OCI-LY3 (cell line): ENCODE measurements around the gene AFDN.

Experiments used
- H2AFZ ChIP-seq: fragments of 200-600, 300-600 bp; shearing (Covaris generic); 2 replicates; pipeline ENCODE4 v1.6.0; 2014; ENCODE audit warnings: antibody characterized with exemption, low read depth, low read length
- H3K27ac ChIP-seq: fragments of 200-600, 300-600 bp; sonication (generic); 2 replicates; pipeline ENCODE4 v1.5.1; 2014; ENCODE audit warnings: mild to moderate bottlenecking, low read length, moderate library complexity, mixed read lengths
- H3K27me3 ChIP-seq: fragments of 200-600, 300-600 bp; sonication (generic); 2 replicates; pipeline ENCODE4 v1.6.1; 2014; ENCODE audit warnings: low read depth, low read length, mixed read lengths
- H3K36me3 ChIP-seq: fragments of 200-600, 300-600 bp; sonication (generic); replicated peaks from 2 replicates; pipeline ENCODE3; 2014; ENCODE audit warnings: low read depth, low read length, mixed read lengths
- H3K4me1 ChIP-seq: fragments of 300-600, 200-600 bp; sonication (generic); 2 replicates; pipeline ENCODE4 v1.6.1; 2014; ENCODE audit warnings: low read length, mixed read lengths
- H3K4me2 ChIP-seq: fragments of 200-600, 300-600 bp; sonication (generic); 2 replicates; pipeline ENCODE4 v1.6.1; 2014; ENCODE audit warnings: low read length, mixed read lengths
- H3K4me3 ChIP-seq: fragments of 300-600, 200-600 bp; sonication (generic); 2 replicates; pipeline ENCODE4 v1.5.1; 2014; ENCODE audit warnings: antibody characterized with exemption, mild to moderate bottlenecking, low read length, moderate library complexity
- H3K79me2 ChIP-seq: fragments of 300-600, 200-600 bp; shearing (Covaris generic); 2 replicates; pipeline ENCODE4 v1.6.1; 2014; ENCODE audit warnings: mild to moderate bottlenecking, low read length, mixed read lengths
- H3K9ac ChIP-seq: fragments of 300-600, 200-600 bp; shearing (Covaris generic); 2 replicates; pipeline ENCODE4 v1.6.0; 2014; ENCODE audit warnings: mild to moderate bottlenecking, low read length, moderate library complexity
- H3K9me3 ChIP-seq: fragments of 200-600, 300-600 bp; shearing (Covaris generic); 2 replicates; pipeline ENCODE4 v1.6.1; 2014; ENCODE audit warnings: low read length, mixed read lengths; ENCODE audit not compliant: insufficient read depth
- H4K20me1 ChIP-seq: fragments of 200-600, 300-600 bp; sonication (generic); 2 replicates; pipeline ENCODE4 v1.6.1; 2016; ENCODE audit warnings: low read length, mixed read lengths; ENCODE audit not compliant: insufficient read depth
- EZH2phosphoT487 ChIP-seq: fragments of 200-600 bp; shearing (Covaris generic); IDR thresholded peaks from 2 replicates; pipeline ENCODE4 v1.6.1; 2018; ENCODE audit warnings: antibody characterized with exemption, mixed run types, low read depth
- TF ChIP-seq, protein P1 (sequence below): fragments of 200-600, 300-600 bp; sonication (generic); IDR thresholded peaks from 2 replicates; pipeline ENCODE4 v1.5.1; 2014; ENCODE audit warnings: antibody characterized with exemption, low read length, low read depth

Gene AFDN

GRCh38 chr6:167845856-167846255 is 19.1 kb downstream of the AFDN start:
- no peaks in the 10 kb centered on the region for H3K36me3 ChIP-seq
- H3K79me2 ChIP-seq, result peaks cover 100% of the 10 kb centered on the region
- H3K4me2 ChIP-seq, result no peak overlapping the region
- TF ChIP-seq, protein P1, sequence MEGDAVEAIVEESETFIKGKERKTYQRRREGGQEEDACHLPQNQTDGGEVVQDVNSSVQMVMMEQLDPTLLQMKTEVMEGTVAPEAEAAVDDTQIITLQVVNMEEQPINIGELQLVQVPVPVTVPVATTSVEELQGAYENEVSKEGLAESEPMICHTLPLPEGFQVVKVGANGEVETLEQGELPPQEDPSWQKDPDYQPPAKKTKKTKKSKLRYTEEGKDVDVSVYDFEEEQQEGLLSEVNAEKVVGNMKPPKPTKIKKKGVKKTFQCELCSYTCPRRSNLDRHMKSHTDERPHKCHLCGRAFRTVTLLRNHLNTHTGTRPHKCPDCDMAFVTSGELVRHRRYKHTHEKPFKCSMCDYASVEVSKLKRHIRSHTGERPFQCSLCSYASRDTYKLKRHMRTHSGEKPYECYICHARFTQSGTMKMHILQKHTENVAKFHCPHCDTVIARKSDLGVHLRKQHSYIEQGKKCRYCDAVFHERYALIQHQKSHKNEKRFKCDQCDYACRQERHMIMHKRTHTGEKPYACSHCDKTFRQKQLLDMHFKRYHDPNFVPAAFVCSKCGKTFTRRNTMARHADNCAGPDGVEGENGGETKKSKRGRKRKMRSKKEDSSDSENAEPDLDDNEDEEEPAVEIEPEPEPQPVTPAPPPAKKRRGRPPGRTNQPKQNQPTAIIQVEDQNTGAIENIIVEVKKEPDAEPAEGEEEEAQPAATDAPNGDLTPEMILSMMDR, result no peak
- TF ChIP-seq EZH2phosphoT487, result no peak
- no peaks in the 10 kb centered on the region for H3K27me3 ChIP-seq
- H3K4me3 ChIP-seq, result no peak overlapping the region
- peaks cover 96% of the 10 kb centered on the region for H4K20me1 ChIP-seq
- H3K4me1 ChIP-seq, result peaks cover 19% of the 10 kb centered on the region
- H3K9ac ChIP-seq, result no peak overlapping the region
- no peaks in the 10 kb centered on the region for H3K9me3 ChIP-seq
- H2AFZ ChIP-seq, result no peak overlapping the region
- no peak overlapping the region for H3K27ac ChIP-seq

DNA sequence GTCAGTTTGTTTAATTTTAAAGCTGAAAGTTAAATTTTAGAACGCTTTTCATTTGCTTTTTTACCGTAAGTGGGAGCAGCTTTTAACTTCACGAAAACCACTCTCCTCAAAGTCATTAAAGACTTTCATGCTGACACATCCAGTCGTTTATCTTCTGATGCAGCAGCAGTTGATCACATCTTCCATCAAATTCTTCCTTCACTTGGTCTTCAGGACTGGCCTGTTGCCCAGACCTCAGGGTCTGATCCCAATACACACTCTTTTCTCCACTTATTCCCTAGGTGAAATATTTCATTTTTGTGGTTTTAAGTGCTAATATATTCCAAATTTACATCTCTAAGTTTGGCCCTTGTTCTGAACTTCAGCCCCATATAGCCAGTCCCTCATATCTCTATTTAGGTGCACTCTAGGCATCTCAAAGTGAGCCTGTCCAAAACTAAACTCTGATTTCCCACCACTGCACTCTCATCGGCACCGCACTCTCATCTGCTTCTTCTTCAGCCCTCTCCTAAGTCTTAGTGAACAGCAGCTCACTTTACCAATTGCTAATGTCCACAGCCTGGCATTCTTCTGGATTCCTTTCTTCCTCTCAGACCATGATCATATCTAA is 20.4 kb downstream of the AFDN start:
- H3K79me2 ChIP-seq, result peaks cover 100% of the 10 kb centered on the region
- no peaks in the 10 kb centered on the region for H3K9me3 ChIP-seq
- TF ChIP-seq, protein P1, result no peak
- no peak for TF ChIP-seq EZH2phosphoT487
- H2AFZ ChIP-seq, result no peak overlapping the region
- no peak overlapping the region for H3K9ac ChIP-seq
- H3K4me2 ChIP-seq, result no peak overlapping the region
- no peak overlapping the region for H3K27ac ChIP-seq
- peaks cover 24% of the 10 kb centered on the region for H3K4me1 ChIP-seq
- H3K4me3 ChIP-seq, result no peak overlapping the region
- H3K27me3 ChIP-seq, result no peaks in the 10 kb centered on the region
- no peaks in the 10 kb centered on the region for H3K36me3 ChIP-seq
- H4K20me1 ChIP-seq, result peaks cover 96% of the 10 kb centered on the region

DNA sequence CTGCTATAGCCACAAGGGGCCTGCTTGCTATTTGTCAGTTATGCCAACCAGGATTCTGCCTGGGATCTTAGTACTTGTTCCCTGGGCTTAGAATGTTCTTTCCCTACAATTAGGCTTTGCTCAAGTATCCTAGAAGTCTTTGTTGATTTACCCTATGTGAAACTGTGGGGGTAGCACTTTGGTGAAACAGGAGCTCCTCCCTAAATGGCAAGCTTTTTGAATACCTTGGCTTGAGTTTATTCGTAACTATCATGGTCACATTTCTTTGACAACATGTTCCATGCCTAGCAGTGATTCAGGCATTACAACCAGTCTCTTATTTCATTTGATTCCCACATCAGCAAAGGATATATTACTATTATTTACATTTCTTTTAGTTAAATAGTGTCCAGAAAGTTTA is 21.2 kb downstream of the AFDN start:
- H3K4me1 ChIP-seq, result peaks cover 32% of the 10 kb centered on the region
- peaks cover 96% of the 10 kb centered on the region for H4K20me1 ChIP-seq
- no peaks in the 10 kb centered on the region for H3K9me3 ChIP-seq
- no peaks in the 10 kb centered on the region for H3K27me3 ChIP-seq
- H3K27ac ChIP-seq, result no peak overlapping the region
- H3K36me3 ChIP-seq, result no peaks in the 10 kb centered on the region
- H3K9ac ChIP-seq, result no peak overlapping the region
- no peak overlapping the region for H2AFZ ChIP-seq
- TF ChIP-seq, protein P1, result no peak
- no peak for TF ChIP-seq EZH2phosphoT487
- peaks cover 100% of the 10 kb centered on the region for H3K79me2 ChIP-seq
- no peak overlapping the region for H3K4me3 ChIP-seq
- H3K4me2 ChIP-seq, result no peak overlapping the region

- no peak overlapping the region for H3K27ac ChIP-seq
- no peak overlapping the region for H2AFZ ChIP-seq
- no peak overlapping the region for H3K4me2 ChIP-seq
- peaks cover 32% of the 10 kb centered on the region for H3K4me1 ChIP-seq
- no peaks in the 10 kb centered on the region for H3K9me3 ChIP-seq
- TF ChIP-seq EZH2phosphoT487, result no peak
- TF ChIP-seq, protein P1, result 0 out of 2 replicates have a peak, but pooled peaks have one; percentile 9
- H3K9ac ChIP-seq, result no peak overlapping the region
- H3K36me3 ChIP-seq, result no peaks in the 10 kb centered on the region
- H3K79me2 ChIP-seq, result peaks cover 100% of the 10 kb centered on the region
- no peak overlapping the region for H3K4me3 ChIP-seq
- H4K20me1 ChIP-seq, result peaks cover 96% of the 10 kb centered on the region
- no peaks in the 10 kb centered on the region for H3K27me3 ChIP-seq
These were observed 22.1 kb downstream of the AFDN start for GRCh38 chr6:167848783-167849182.
